ENCODE results near the gene ARSK.

ARSK gene

GRCh38 chr5:95620870-95621838 lies 66.3 kb downstream of the ARSK start:
- H3K9ac ChIP-seq (ENCODE audit: low read length) = peak overlapping the region; percentile 45
- peaks cover 63% of the 10 kb centered on the region for H3K27me3 ChIP-seq (ENCODE audit: control insufficient read depth, insufficient read depth, low read length)
- no peaks in the 10 kb centered on the region for H3K9me3 ChIP-seq (ENCODE audit: control insufficient read depth, insufficient read depth, low read depth, low read length)
- H3K27ac ChIP-seq (ENCODE audit: low read depth, low read length) = no peak overlapping the region
- no peaks in the 10 kb centered on the region for H3K36me3 ChIP-seq (ENCODE audit: control insufficient read depth, insufficient read depth, low read length)
- peak overlapping the region; percentile 61 for H3K4me3 ChIP-seq (ENCODE audit: low read depth, low read length)
- H3K4me1 ChIP-seq (ENCODE audit: control insufficient read depth, insufficient read depth, low read length) = 0 out of 2 replicates have a peak, but pooled peaks cover 8% of the 10 kb centered on the region

DNA sequence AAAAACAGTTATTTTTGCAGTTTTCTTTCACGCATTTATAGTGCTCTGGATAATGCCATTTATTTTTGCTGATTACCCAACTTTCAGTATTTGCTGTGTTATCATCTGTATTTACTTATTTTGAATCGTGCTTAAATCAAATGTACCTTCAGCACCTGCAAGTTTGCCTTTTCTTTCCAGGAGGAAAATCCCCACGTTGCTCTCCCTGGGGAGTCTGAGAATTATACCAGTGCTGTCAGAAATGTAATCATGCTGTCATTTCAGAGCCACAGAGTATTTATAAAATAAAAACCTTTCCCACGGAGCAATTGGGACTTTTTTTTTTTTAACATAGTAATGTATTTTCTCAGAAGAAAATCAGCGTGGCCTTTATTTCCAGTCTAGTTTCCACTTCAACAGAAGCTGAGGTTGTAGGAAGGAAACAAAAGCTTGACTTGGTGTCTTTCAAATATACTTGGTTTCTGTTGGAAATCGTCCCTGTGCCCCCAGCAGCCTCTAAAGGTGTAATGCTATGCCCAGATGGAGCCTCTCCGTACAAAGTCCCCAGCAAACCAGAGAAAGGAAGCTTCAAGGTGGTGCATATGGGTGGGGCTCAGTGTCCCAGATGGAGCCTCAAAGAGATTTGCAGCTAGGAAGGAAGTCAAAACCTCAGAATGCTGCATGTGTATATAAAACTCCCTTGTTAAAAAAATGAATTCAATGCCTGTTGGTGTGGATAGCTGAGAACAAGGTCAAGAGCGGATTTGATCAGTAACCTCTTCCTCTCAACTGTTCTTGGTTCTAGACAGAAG lies 67.1 kb downstream of the ARSK start:
- 0 out of 2 replicates have a peak, but pooled peaks cover 8% of the 10 kb centered on the region for H3K4me1 ChIP-seq (ENCODE audit: control insufficient read depth, insufficient read depth, low read length)
- H3K36me3 ChIP-seq (ENCODE audit: control insufficient read depth, insufficient read depth, low read length) = no peaks in the 10 kb centered on the region
- no peaks in the 10 kb centered on the region; the same call in 1 of the 2 replicates for H3K9me3 ChIP-seq (ENCODE audit: control insufficient read depth, insufficient read depth, low read depth, low read length)
- peak overlapping the region; percentile 61 for H3K4me3 ChIP-seq (ENCODE audit: low read depth, low read length)
- H3K9ac ChIP-seq (ENCODE audit: low read length) = no peak overlapping the region
- H3K27me3 ChIP-seq (ENCODE audit: control insufficient read depth, insufficient read depth, low read length) = peaks cover 63% of the 10 kb centered on the region
- H3K27ac ChIP-seq (ENCODE audit: low read depth, low read length) = no peak overlapping the region

DNA sequence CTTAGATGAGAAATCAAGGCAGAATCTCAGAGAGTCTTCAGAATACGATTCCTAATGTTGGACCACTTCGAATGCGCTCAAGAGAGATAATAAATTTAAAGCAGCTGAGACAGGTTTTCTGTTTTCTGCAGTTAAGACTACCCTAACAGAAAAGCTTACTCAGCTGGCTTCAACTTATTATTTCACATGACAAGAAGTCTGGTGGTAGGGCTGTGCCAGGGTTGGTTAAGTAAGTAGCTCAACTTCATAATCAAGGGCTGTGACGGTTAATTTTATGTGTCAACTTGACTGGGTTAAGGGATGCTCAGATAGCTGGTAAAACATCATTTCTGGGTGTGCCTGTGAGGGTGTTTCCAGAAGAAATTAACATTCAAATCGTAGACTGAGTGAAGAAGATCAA lies 68.8 kb downstream of the ARSK start:
- H3K4me3 ChIP-seq (ENCODE audit: low read depth, low read length) = no peak overlapping the region
- H3K27me3 ChIP-seq (ENCODE audit: control insufficient read depth, insufficient read depth, low read length) = peaks cover 53% of the 10 kb centered on the region
- H3K4me1 ChIP-seq (ENCODE audit: control insufficient read depth, insufficient read depth, low read length) = 0 out of 2 replicates have a peak, but pooled peaks cover 8% of the 10 kb centered on the region
- no peaks in the 10 kb centered on the region for H3K36me3 ChIP-seq (ENCODE audit: control insufficient read depth, insufficient read depth, low read length)
- H3K27ac ChIP-seq (ENCODE audit: low read depth, low read length) = no peak overlapping the region
- no peak overlapping the region for H3K9ac ChIP-seq (ENCODE audit: low read length)
- peaks cover 13% of the 10 kb centered on the region for H3K9me3 ChIP-seq (ENCODE audit: control insufficient read depth, insufficient read depth, low read depth, low read length)

GRCh38 chr5:95624368-95624767 lies 69.5 kb downstream of the ARSK start:
- H3K9ac ChIP-seq (ENCODE audit: low read length) = no peak overlapping the region

GRCh38 chr5:95626701-95627100 lies 71.8 kb downstream of the ARSK start:
- Histone ChIP-seq H3K27me3 (ENCODE audit: control insufficient read depth, insufficient read depth, low read length) (peaks cover 23% of the 10 kb centered on the region), H3K36me3 (ENCODE audit: control insufficient read depth, insufficient read depth, low read length) (no peaks in the 10 kb centered on the region), H3K9me3 (ENCODE audit: control insufficient read depth, insufficient read depth, low read depth, low read length) (peaks cover 26% of the 10 kb centered on the region), H3K4me3 (ENCODE audit: low read depth, low read length) (no peak overlapping the region), H3K9ac (ENCODE audit: low read length) (no peak overlapping the region), H3K4me1 (ENCODE audit: control insufficient read depth, insufficient read depth, low read length) (no peaks in the 10 kb centered on the region), H3K27ac (ENCODE audit: low read depth, low read length) (no peak overlapping the region)

More at GRCh38 chr5:95624368-95624767, 69.5 kb downstream of the ARSK start:
- H3K27ac ChIP-seq (ENCODE audit: low read depth, low read length) = no peak overlapping the region
- H3K27me3 ChIP-seq (ENCODE audit: control insufficient read depth, insufficient read depth, low read length) = peaks cover 46% of the 10 kb centered on the region
- peaks cover 20% of the 10 kb centered on the region for H3K9me3 ChIP-seq (ENCODE audit: control insufficient read depth, insufficient read depth, low read depth, low read length)
- no peaks in the 10 kb centered on the region for H3K36me3 ChIP-seq (ENCODE audit: control insufficient read depth, insufficient read depth, low read length)
- no peak overlapping the region for H3K4me3 ChIP-seq (ENCODE audit: low read depth, low read length)
- H3K4me1 ChIP-seq (ENCODE audit: control insufficient read depth, insufficient read depth, low read length) = 0 out of 2 replicates have a peak, but pooled peaks cover 6% of the 10 kb centered on the region

DNA sequence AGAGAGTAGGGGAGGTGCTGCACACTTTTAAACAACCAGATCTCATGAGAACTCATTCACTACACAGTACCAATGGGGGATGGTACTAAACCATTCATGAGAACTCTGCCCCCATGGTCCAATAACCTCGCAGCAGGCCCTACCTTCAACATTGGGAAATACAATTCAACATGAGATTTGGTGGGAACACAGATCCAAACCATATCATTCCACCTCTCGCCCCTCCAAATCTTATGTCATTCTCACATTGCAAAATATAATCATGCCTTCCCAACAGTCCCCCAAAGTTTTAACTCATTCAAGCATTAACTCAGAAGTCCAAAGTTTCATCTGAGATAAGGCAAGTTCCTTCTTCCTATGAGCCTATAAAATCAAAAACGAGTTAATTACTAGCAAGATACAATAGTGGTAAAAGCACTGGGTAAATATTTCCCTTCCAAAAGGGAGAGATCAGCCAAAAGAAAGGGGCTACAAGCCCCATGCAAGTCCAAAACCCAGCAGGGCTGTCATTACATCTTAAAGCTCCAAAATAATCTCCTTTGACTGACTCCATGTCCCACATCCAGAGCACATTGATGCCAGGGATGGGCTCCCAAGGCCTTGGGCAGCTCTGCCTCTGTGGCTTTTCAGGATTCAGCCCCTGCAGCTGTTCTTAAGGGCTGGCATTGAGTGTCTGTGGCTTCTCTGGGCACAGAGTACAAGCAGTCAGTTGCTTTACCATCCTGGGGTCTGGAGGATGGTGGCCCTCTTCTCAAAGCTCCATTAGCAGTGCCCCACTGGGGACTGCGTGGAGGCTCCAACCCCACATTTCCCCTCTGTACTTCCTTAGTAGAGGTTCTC lies 73.3 kb downstream of the ARSK start:
- no peak overlapping the region for H3K9ac ChIP-seq (ENCODE audit: low read length)
- H3K4me1 ChIP-seq (ENCODE audit: control insufficient read depth, insufficient read depth, low read length) = 0 out of 2 replicates have a peak, but pooled peaks cover 3% of the 10 kb centered on the region
- no peak overlapping the region for H3K4me3 ChIP-seq (ENCODE audit: low read depth, low read length)
- H3K27ac ChIP-seq (ENCODE audit: low read depth, low read length) = no peak overlapping the region
- peaks cover 8% of the 10 kb centered on the region for H3K27me3 ChIP-seq (ENCODE audit: control insufficient read depth, insufficient read depth, low read length)
- H3K9me3 ChIP-seq (ENCODE audit: control insufficient read depth, insufficient read depth, low read depth, low read length) = peaks cover 26% of the 10 kb centered on the region
- no peaks in the 10 kb centered on the region for H3K36me3 ChIP-seq (ENCODE audit: control insufficient read depth, insufficient read depth, low read length)

GRCh38 chr5:95628933-95629332 lies 74.0 kb downstream of the ARSK start:
- H3K27me3 ChIP-seq (ENCODE audit: control insufficient read depth, insufficient read depth, low read length) = peaks cover under 1% of the 10 kb centered on the region; the same call in 1 of the 2 replicates
- no peak overlapping the region for H3K9ac ChIP-seq (ENCODE audit: low read length)
- no peaks in the 10 kb centered on the region for H3K36me3 ChIP-seq (ENCODE audit: control insufficient read depth, insufficient read depth, low read length)
- no peak overlapping the region for H3K4me3 ChIP-seq (ENCODE audit: low read depth, low read length)
- H3K4me1 ChIP-seq (ENCODE audit: control insufficient read depth, insufficient read depth, low read length) = 0 out of 2 replicates have a peak, but pooled peaks cover 3% of the 10 kb centered on the region
- H3K27ac ChIP-seq (ENCODE audit: low read depth, low read length) = no peak overlapping the region
- H3K9me3 ChIP-seq (ENCODE audit: control insufficient read depth, insufficient read depth, low read depth, low read length) = peaks cover 26% of the 10 kb centered on the region

DNA sequence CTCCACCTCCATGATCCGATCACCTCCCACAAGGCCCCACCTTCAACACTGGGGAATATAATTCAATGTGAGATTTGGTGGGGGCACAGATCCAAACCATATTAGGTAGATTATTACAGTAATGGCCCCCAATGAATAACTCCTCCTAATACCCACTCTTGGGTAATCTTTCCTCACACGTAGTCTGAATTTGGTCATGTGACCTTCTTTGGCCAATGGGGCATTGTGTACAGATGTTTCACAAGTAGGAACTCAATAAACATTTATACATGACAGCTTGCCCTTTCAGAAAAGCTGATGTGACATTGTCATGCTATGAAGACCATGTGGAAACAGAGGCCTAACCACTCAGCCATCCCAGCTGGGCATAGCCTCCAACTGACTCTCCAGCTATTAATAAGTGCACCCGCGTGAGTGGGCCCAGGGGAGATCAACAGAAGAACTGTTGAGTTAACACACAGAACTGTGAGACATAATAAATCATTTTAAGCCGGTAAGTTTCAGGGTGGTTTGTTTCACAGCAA lies 75.6 kb downstream of the ARSK start:
- H3K4me1 ChIP-seq (ENCODE audit: control insufficient read depth, insufficient read depth, low read length) = 0 out of 2 replicates have a peak, but pooled peaks cover 3% of the 10 kb centered on the region
- no peaks in the 10 kb centered on the region for H3K36me3 ChIP-seq (ENCODE audit: control insufficient read depth, insufficient read depth, low read length)
- H3K27ac ChIP-seq (ENCODE audit: low read depth, low read length) = no peak overlapping the region
- H3K9ac ChIP-seq (ENCODE audit: low read length) = no peak overlapping the region
- H3K4me3 ChIP-seq (ENCODE audit: low read depth, low read length) = no peak overlapping the region
- peaks cover 26% of the 10 kb centered on the region for H3K9me3 ChIP-seq (ENCODE audit: control insufficient read depth, insufficient read depth, low read depth, low read length)
- no peaks in the 10 kb centered on the region for H3K27me3 ChIP-seq (ENCODE audit: control insufficient read depth, insufficient read depth, low read length)

DNA sequence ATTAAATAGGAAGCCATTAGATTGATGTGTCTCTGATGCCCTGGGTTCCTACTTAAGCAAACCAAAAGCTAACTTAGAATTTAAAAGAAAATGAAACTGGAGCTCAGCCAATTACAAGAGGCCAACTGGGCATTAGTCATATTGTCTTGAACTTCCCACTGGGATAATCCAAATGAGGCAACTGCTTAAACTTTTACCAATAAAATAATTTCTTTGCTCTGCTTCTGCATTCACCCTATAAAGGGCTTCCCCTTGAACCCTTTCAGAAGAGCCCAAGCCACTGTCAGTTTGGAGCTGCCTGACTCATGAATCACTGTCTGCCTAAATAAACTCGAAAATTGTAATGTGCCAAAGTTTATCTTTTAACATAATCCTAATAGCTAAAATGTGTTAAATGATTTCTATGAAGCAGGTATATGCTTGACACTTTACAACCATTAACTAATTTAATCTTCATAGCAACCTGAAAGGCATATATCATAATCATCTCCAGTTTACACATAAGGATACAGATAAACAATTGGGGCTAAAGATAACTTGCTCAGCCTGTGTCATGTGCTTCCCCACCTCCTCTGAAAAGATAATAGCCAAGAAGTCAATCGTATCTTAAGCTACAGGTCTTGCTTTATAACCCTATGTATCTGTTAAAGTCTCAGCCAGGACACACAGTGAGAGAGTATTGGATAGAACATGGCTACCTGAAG lies 76.5 kb downstream of the ARSK start:
- no peak overlapping the region for H3K4me3 ChIP-seq (ENCODE audit: low read depth, low read length)
- no peak overlapping the region for H3K27ac ChIP-seq (ENCODE audit: low read depth, low read length)
- no peaks in the 10 kb centered on the region for H3K36me3 ChIP-seq (ENCODE audit: control insufficient read depth, insufficient read depth, low read length)

More for the DNA sequence above, 76.5 kb downstream of the ARSK start:
- H3K9ac ChIP-seq (ENCODE audit: low read length) = no peak overlapping the region
- H3K4me1 ChIP-seq (ENCODE audit: control insufficient read depth, insufficient read depth, low read length) = 0 out of 2 replicates have a peak, but pooled peaks cover 3% of the 10 kb centered on the region
- peaks cover 26% of the 10 kb centered on the region for H3K9me3 ChIP-seq (ENCODE audit: control insufficient read depth, insufficient read depth, low read depth, low read length)
- no peaks in the 10 kb centered on the region for H3K27me3 ChIP-seq (ENCODE audit: control insufficient read depth, insufficient read depth, low read length)

Data from HUES6 (cell line).